Panc1 (cell line): ENCODE data around the gene PTGR3. TPM values are rescaled to one million over a fixed set of nuclear protein-coding genes. Genes with fewer than 3 reads are reported as not detected.
A peak's percentile ranks its signal among the peaks of the same experiment; 100 is the strongest.

Experiments used
- ATAC-seq: fragments of 200-7000 bp; cut with Tn5 transposase; 2 replicates; pipeline ENCODE4 v1.9.1; 2020; ENCODE audit warnings: mild to moderate bottlenecking, moderate library complexity
- BruUV-seq: library from RNA; stranded (reverse); fragments of 400-500 nt; replicated peaks from 2 replicates; lab custom pipeline; 2021; lab: Mats Ljungman, UMichigan
- CTCF ChIA-PET: fragments of 300-600 bp; sonication (Branson Sonifier 250); formaldehyde crosslinking; loops from one replicate; lab custom pipeline; 2022; ENCODE audit warnings: antibody characterized with exemption; lab: Charles Lee
- POLR2A ChIA-PET: fragments of 300-600 bp; sonication (Branson Sonifier 250); formaldehyde crosslinking; loops from one replicate; lab custom pipeline; 2022; ENCODE audit warnings: antibody characterized with exemption; lab: Charles Lee
- DNase-seq: peaks from one replicate; pipeline ENCODE4 v3.0.0-alpha.2; 2010; ENCODE audit warnings: low read depth, low spot score
- H3K27ac ChIP-seq: 2 replicates; pipeline ENCODE4 v1.5.1; 2011; ENCODE audit warnings: mild to moderate bottlenecking, low read length, inconsistent platforms
- H3K27me3 ChIP-seq: fragments of 200-500 bp; sonication (Bioruptor generic); 2 replicates; pipeline ENCODE4 v1.6.0; 2014; ENCODE audit warnings: low read length, inconsistent platforms; ENCODE audit not compliant: control insufficient read depth, insufficient read depth
- H3K36me3 ChIP-seq: fragments of 200-500 bp; sonication (Bioruptor generic); 2 replicates; pipeline ENCODE4 v1.5.1; 2014; ENCODE audit warnings: inconsistent platforms, mild to moderate bottlenecking, low read length, moderate library complexity; ENCODE audit not compliant: control insufficient read depth, insufficient read depth
- H3K4me1 ChIP-seq: 2 replicates; pipeline ENCODE4 v1.5.1; 2011; ENCODE audit warnings: inconsistent platforms, mild to moderate bottlenecking, low read length, moderate library complexity; ENCODE audit not compliant: control insufficient read depth, insufficient read depth
- H3K4me3 ChIP-seq, 2 experiments: 2 replicates each; pipeline ENCODE4 v1.5.1; 2011 to 2012; ENCODE audit warnings: low read depth in 2 of 2, low read length in 2 of 2, mild to moderate bottlenecking in 2 of 2, inconsistent platforms in 1 of 2, moderate library complexity in 1 of 2
- H3K9me3 ChIP-seq: fragments of 200-500 bp; sonication (Bioruptor generic); 2 replicates; pipeline ENCODE4 v1.5.1; 2014; ENCODE audit warnings: low read depth, mild to moderate bottlenecking, inconsistent platforms, low read length, moderate library complexity; ENCODE audit not compliant: control insufficient read depth, insufficient read depth
- CTCF ChIP-seq: fragments of 450-650 bp; IDR thresholded peaks from 2 replicates; pipeline ENCODE4 v1.5.1; 2017; ENCODE audit warnings: mild to moderate bottlenecking
- POLR2AphosphoS5 ChIP-seq: IDR thresholded peaks from 2 replicates; pipeline ENCODE4 v1.6.1; 2012; ENCODE audit warnings: mild to moderate bottlenecking, low read depth, low read length, moderate library complexity
- SIN3A ChIP-seq: IDR thresholded peaks from 2 replicates; pipeline ENCODE4 v1.6.1; 2012; ENCODE audit warnings: low read depth, mild to moderate bottlenecking, low read length, moderate library complexity, borderline replicate concordance; ENCODE audit not compliant: insufficient read depth
- TCF7L2 ChIP-seq: IDR thresholded peaks from 2 replicates; pipeline ENCODE4 v1.6.1; 2011; ENCODE audit warnings: mild to moderate bottlenecking, low read depth, low read length, inconsistent platforms
- in situ Hi-C: cut with HindIII; loops from 2 replicates; pipeline ENCODE4 v1.10.0; 2016; ENCODE audit warnings: low sequenced_read_pairs, low pct_unique_long_range_greater_than_20kb
- intact Hi-C: fragments of 100-400 bp; cut with micrococcal nuclease; formaldehyde crosslinking; loops from one replicate; pipeline ENCODE4 v1.10.0; 2022; ENCODE audit not compliant: unreplicated experiment
- total RNA-seq: library from RNA; stranded (reverse); gene quantifications from one replicate; pipeline ENCODE4 v1.2.1, GENCODE V29; 2021; ENCODE audit not compliant: unreplicated experiment
- TF ChIP-seq, protein P1 (sequence below), 2 experiments: IDR thresholded peaks; 2 replicates each; pipeline ENCODE4 v1.6.1; 2011 to 2012; ENCODE audit warnings: low read depth in 2 of 2, control low read depth in 1 of 2, low read length in 1 of 2, mild to moderate bottlenecking in 1 of 2, moderate library complexity in 1 of 2; ENCODE audit not compliant: insufficient read depth in 1 of 2

PTGR3 gene
- total RNA-seq, 1 experiment from 2014 or later = 45.0 TPM

- H3K4me3 ChIP-seq = no peak overlapping the region
- POLR2A ChIA-PET = no interaction called here
- H3K27me3 ChIP-seq = no peaks in the 10 kb centered on the region
- no TSS peak for BruUV-seq
- H3K36me3 ChIP-seq = peaks cover 3% of the 10 kb centered on the region; the same call in 1 of the 2 replicates
- TF ChIP-seq CTCF (no peak), SIN3A (no peak), POLR2AphosphoS5 (no peak), TCF7L2 (no peak)
- TF ChIP-seq, protein P1, sequence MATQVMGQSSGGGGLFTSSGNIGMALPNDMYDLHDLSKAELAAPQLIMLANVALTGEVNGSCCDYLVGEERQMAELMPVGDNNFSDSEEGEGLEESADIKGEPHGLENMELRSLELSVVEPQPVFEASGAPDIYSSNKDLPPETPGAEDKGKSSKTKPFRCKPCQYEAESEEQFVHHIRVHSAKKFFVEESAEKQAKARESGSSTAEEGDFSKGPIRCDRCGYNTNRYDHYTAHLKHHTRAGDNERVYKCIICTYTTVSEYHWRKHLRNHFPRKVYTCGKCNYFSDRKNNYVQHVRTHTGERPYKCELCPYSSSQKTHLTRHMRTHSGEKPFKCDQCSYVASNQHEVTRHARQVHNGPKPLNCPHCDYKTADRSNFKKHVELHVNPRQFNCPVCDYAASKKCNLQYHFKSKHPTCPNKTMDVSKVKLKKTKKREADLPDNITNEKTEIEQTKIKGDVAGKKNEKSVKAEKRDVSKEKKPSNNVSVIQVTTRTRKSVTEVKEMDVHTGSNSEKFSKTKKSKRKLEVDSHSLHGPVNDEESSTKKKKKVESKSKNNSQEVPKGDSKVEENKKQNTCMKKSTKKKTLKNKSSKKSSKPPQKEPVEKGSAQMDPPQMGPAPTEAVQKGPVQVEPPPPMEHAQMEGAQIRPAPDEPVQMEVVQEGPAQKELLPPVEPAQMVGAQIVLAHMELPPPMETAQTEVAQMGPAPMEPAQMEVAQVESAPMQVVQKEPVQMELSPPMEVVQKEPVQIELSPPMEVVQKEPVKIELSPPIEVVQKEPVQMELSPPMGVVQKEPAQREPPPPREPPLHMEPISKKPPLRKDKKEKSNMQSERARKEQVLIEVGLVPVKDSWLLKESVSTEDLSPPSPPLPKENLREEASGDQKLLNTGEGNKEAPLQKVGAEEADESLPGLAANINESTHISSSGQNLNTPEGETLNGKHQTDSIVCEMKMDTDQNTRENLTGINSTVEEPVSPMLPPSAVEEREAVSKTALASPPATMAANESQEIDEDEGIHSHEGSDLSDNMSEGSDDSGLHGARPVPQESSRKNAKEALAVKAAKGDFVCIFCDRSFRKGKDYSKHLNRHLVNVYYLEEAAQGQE (IDR thresholded peaks at IDR 0.05; ENCODE audit: insufficient read depth in 1 of 2, low read depth in 2 of 2, low read length in 1 of 2) = no peak
- CTCF ChIA-PET = no interaction called here
- in situ Hi-C loops (no loop called here), intact Hi-C loops (no loop called here)
- no peak for DNase-seq
- H3K4me1 ChIP-seq = peaks cover 10% of the 10 kb centered on the region; the same call in 1 of the 2 replicates
- H3K27ac ChIP-seq = no peak overlapping the region
- 0 out of 2 replicates have a peak, but pooled peaks have one; percentile 29 for ATAC-seq
- H3K9me3 ChIP-seq = no peaks in the 10 kb centered on the region
Measured at GRCh38 chr18:75199327-75199726, 9.6 kb downstream of the PTGR3 start.

DNA sequence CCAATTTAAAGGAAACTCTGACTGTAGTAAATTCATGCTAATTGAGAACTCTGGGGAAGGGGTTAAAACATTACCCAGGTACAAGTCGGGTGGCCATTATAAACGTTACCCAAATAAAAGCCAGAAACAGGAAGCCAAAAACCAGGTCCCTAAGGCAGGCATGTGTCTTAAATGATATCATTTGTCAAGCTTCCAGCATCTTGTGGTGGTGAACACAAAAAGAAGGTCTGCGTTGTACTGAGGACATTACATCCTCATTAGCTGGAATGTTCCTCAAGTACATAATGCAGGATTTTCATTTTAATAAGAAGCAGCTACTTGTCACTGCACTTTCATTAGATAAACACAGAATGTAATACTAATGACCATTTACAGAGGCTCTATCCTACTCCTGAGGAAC is 10.9 kb downstream of the PTGR3 start:
- no peaks in the 10 kb centered on the region; the same call in 1 of the 2 replicates for H3K4me1 ChIP-seq
- no peaks in the 10 kb centered on the region for H3K9me3 ChIP-seq
- TF ChIP-seq, protein P1 (IDR thresholded peaks at IDR 0.05; ENCODE audit: insufficient read depth in 1 of 2, low read depth in 2 of 2, low read length in 1 of 2) = no peak
- TF ChIP-seq CTCF = no peak
- no peak for TF ChIP-seq SIN3A
- TF ChIP-seq POLR2AphosphoS5 = no peak
- BruUV-seq = no TSS peak
- ATAC-seq (no peak), DNase-seq (no peak)
- H3K27ac ChIP-seq = no peak overlapping the region
- ChIA-PET CTCF (no interaction called here), POLR2A (no interaction called here)
- peaks cover 3% of the 10 kb centered on the region; the same call in 1 of the 2 replicates for H3K36me3 ChIP-seq
- in situ Hi-C loops = no loop called here
- no peak overlapping the region for H3K4me3 ChIP-seq
- intact Hi-C loops = no loop called here
- H3K27me3 ChIP-seq = no peaks in the 10 kb centered on the region
